Measurements from ENCODE around the gene NOL3. TPM values are rescaled to one million over a fixed set of nuclear protein-coding genes. Genes with fewer than 3 reads are reported as not detected.

The NOL3 gene
- total and polyA plus RNA-seq, 8 donors: 11.9 to 36.7 (median 18.4) TPM

DNA sequence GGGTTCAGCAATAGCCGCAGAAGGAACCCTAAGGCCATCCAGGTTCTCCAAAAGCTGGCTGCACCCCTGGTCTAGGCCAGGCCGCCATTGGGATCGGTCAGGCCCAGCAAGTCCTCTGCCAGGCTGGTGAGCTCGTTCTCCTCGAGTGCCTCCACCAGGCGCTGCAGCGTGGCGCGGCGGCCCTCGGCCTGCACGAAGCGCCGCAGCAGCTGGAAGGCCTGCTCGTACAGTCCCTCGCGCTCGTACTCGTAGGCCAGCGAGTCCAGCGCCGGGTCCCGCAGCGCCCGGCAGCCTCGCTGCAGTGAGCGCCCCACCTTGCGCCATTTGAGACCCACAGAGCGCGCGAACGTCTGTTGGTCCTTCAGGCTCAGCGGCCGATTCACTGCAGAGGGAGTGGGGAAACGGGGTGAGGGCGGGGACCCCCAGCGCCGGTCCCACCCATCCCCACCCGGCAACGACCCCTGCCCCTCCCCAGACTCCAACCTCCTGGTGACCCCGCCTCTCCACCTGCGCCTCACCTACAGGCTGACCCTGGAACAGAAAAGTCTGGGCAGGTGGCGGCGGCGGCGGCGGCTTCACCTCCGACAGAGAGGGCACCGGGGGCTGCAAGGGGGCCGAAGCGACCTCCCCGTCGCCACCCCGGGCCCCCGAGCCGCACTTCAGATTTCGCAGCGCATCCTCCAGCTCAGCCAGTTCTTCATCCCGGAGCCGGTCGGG is 15.6 kb upstream of the NOL3 start:
- DNase-seq (no peak), ATAC-seq (no peak)
- Histone ChIP-seq H3K4me1 (peaks cover 4 to 56% of the 10 kb centered on the region in 2 donors), H3K4me3 (no peak overlapping the region), H3K36me3 (peaks cover 0 to 11% of the 10 kb centered on the region in 2 donors), H3K27ac (no peak overlapping the region), H3K27me3 (peaks cover 0 to 39% of the 10 kb centered on the region in 2 donors), H3K9me3 (no peaks in the 10 kb centered on the region)
- TF ChIP-seq, protein P1, sequence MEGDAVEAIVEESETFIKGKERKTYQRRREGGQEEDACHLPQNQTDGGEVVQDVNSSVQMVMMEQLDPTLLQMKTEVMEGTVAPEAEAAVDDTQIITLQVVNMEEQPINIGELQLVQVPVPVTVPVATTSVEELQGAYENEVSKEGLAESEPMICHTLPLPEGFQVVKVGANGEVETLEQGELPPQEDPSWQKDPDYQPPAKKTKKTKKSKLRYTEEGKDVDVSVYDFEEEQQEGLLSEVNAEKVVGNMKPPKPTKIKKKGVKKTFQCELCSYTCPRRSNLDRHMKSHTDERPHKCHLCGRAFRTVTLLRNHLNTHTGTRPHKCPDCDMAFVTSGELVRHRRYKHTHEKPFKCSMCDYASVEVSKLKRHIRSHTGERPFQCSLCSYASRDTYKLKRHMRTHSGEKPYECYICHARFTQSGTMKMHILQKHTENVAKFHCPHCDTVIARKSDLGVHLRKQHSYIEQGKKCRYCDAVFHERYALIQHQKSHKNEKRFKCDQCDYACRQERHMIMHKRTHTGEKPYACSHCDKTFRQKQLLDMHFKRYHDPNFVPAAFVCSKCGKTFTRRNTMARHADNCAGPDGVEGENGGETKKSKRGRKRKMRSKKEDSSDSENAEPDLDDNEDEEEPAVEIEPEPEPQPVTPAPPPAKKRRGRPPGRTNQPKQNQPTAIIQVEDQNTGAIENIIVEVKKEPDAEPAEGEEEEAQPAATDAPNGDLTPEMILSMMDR (IDR thresholded peaks at IDR 0.05): no peak
- intact Hi-C loops (cut with DNase I): loop anchor here in 1 of 2 donors (5.0 to 10.0 kb wide), 2 partner anchors 140 to 177 kb away; no protein-coding TSS in a partner anchor

DNA sequence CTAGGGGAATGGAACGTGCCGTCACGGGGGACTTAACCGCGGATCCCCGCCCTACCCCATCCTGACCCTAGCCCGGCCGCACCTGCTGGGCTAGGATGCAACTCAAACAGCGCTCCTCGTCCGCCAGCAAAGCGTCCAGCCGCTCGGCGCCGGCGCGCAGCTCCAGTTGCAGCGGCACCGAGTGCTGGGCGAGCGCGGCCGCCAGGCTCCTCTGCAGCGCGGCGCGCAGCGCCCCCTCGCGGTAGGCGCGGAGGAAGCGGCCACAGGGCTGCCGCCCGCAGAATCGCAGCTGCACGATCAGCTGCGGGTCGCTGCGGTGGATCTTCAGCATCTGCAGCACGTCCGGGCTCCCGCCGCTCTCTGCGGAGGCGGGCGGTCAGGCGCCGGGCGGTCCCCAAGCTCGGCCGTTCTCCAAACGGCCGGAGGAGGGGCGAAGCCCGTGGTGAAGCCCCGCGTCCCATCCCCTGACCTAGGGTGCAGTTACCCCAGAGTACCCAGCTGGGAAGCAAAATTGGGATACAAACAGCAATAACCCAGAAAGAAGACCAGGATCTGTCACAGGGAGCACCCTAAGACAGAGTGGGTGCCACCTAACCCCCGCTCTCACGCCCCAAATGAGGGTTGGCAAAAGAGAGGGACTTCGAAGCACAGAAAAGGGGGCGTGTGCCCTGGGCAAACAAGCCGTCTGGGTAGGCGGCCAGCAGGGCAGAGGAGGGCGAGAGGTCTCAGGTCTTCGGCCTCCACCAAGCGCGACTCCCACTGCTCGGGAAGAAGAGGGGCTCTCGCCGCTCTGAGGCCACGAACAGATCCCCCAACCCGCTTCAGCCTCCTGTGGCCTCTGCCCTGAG is 14.8 kb upstream of the NOL3 start:
- H3K36me3 ChIP-seq: peaks cover 0 to 11% of the 10 kb centered on the region in 2 donors
- ATAC-seq: peak; percentile 62
- H3K9me3 ChIP-seq: no peaks in the 10 kb centered on the region
- no peak overlapping the region for H3K4me3 ChIP-seq
- peaks cover 0 to 31% of the 10 kb centered on the region in 2 donors for H3K27me3 ChIP-seq
- peak; percentile 76 to 97 (median 84) for DNase-seq
- TF ChIP-seq, protein P1 (IDR thresholded peaks at IDR 0.05): peak; percentile 97 to 98
- no peak overlapping the region for H3K27ac ChIP-seq
- intact Hi-C loops (cut with DNase I): loop anchor here in 1 of 2 donors (5.0 to 10.0 kb wide), 2 partner anchors 141 to 178 kb away; no protein-coding TSS in a partner anchor
- peaks cover 4 to 49% of the 10 kb centered on the region in 2 donors for H3K4me1 ChIP-seq

- no peak for ATAC-seq
- H3K27me3 ChIP-seq: peaks cover 0 to 25% of the 10 kb centered on the region in 2 donors
- TF ChIP-seq, protein P1 (IDR thresholded peaks at IDR 0.05): no peak
These were observed 14.0 kb upstream of the NOL3 start for GRCh38 chr16:67156143-67156844.

DNA sequence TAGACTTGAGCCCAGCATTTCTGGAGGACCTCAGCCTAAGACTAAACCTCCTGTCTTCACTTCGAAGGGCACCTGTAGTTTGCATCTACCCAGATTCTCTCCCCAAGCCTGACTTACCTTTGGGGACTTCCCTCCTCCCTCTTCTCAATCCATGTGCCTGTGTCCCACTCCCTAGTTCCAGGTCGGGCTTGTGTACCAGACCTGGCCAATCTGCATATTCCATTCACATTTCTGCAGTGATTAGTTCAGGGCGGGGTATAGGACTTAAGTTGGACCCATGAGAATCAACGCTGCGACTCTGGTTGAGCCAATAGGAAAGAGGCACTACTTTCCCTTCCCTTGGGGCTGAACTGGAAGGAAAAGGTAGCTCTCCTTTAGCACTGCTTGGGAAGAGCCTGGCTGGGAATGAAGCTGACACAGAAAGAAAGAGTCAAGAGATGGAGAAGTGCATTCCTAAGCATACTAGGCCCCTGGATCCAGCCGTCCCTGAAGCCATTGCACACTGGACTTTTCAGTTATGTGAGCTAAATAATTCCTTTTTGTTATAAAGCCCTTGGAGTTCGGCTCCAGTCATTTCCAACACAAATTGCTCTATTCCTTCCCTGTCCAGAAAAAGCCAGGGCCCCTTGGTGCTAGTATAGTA is 13.1 kb upstream of the NOL3 start:
- Histone ChIP-seq H3K36me3 (peaks cover 0 to 11% of the 10 kb centered on the region in 2 donors), H3K27me3 (peaks cover 0 to 25% of the 10 kb centered on the region in 2 donors), H3K4me1 (peaks cover 12 to 49% of the 10 kb centered on the region in 2 donors), H3K9me3 (no peaks in the 10 kb centered on the region), H3K27ac (no peak overlapping the region), H3K4me3 (no peak overlapping the region)
- no peak for ATAC-seq
- TF ChIP-seq, protein P1 (IDR thresholded peaks at IDR 0.05): no peak
- intact Hi-C loops (cut with DNase I): loop anchor here in 1 of 2 donors (5.0 to 10.0 kb wide), 2 partner anchors 142 to 180 kb away; no protein-coding TSS in a partner anchor
- no peak for DNase-seq

More at GRCh38 chr16:67156143-67156844, 14.0 kb upstream of the NOL3 start:
- H3K27ac ChIP-seq: no peak overlapping the region
- peaks cover 8 to 46% of the 10 kb centered on the region in 2 donors for H3K4me1 ChIP-seq
- H3K4me3 ChIP-seq: no peak overlapping the region
- H3K9me3 ChIP-seq: no peaks in the 10 kb centered on the region
- H3K36me3 ChIP-seq: peaks cover 0 to 11% of the 10 kb centered on the region in 2 donors
- DNase-seq: no peak
- intact Hi-C loops (cut with DNase I): loop anchor here in 1 of 2 donors (5.0 to 10.0 kb wide), 2 partner anchors 141 to 179 kb away; no protein-coding TSS in a partner anchor
